ENCODE data around the gene FHOD3.

FHOD3 gene

DNA sequence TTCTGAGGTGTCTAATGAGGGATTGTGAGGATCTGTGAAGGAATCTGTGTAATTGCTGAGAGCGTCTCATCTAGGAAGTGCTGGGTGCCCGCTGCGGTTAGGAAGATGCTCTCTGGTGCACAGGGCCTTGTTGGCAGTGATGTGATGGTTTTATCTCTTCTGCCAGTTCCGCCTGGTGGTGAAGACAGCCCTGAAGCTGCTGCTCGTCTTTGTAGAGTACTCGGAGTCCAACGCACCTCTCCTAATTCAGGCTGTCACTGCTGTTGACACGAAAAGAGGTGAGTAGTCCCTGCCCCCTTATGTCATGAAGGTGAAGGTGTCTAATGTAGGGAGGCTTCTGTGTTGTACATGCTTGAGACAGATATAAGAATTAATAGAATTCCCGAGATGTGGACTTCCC is 297.1 kb downstream of the FHOD3 start:
- DNase-seq (ENCODE audit: low read depth), result no peak

DNA sequence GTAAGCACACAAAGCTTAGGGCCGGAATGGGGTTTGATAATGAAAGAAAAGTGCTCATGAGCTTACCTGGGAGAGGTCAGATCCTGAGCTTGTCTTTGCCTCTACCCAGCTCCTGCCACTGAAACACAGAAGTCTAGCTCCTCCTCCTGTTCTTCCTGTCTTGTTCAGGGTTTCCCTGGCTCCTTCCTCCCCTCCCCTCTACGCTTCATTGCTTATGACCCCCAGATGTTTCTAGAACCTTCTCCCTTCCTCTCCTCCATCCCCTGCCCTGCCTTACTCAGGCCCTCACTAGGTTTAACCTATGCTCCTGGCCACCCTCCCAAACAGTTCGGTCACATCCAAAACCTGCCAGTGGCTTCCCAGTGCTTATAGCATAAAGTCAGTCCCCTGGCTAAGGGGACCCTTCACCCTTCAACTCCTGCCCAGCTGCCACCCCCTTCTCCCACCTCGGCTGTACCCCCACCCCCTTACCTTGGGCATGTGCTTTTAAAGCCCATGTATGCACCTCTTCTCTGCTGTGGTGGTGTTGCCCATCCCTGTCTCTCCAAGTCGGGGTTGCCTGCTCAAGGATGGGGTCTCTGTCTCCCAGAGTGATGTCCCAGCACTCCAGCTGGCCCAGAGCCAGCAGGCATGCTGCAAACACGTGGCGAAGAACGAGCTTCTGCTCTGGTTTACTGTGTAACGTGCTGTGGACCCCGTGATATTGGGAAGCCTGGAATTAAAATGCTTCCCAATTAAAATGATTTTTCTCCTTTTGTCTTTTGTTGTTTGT is 297.7 kb downstream of the FHOD3 start:
- DNase-seq (ENCODE audit: low read depth), result no peak

DNA sequence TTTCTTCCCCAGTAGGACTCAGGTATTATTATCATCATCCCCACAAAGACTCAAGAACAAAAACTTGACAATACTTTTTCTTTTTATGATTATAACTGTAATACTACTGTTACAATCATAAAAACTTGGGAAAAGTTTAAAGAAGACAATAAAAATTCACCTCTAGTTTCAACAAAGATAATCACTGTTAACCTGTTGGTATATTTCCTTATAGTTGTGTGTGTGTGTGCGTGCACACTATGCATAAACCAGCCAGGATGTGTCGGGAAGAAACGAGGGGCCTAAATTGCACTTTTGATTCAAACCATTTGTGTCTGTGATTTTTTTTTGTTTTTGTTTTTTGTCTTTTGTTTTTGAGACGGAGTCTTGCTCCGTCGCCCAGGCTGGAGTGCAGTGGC is 298.3 kb downstream of the FHOD3 start:
- DNase-seq (ENCODE audit: low read depth), result no peak

DNA sequence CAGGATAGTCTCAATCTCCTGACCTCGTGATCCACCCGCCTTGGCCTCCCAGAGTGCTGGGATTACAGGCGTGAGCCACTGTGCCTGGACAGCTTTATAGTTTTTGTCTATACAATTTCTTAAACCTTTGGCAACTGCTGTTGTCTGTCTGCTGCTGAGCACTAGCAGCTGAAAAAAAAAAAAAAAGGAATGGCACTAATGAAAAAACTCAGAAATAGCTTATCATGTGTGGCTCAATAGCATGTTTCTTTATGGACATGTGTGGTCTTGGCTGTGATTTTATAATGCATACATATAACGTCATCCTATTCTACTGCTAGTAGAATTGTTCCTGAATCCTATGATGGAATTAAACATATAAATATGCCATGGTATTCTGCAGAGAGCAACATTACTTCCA is 300.1 kb downstream of the FHOD3 start:
- DNase-seq (ENCODE audit: low read depth), result no peak

DNA sequence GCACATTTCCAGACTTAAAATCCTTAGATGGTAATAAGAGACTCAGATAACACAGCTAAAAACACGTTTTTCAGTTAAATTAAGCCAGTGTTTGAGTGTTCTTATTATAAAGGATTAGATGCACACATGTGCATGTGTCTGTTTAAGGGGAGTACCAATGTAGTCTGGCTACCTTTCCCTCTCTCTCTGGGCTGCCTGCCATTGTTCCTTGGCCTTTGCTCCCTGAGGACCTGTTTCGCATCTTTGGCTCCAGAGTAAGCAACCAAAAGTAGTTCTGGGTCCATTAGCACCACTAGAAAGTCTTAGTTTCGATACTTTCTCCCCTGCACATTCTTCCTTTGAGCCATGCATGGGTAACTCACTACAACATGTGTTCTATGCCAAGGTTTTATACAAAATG is 303.0 kb downstream of the FHOD3 start:
- no peak for DNase-seq (ENCODE audit: low read depth)

DNA sequence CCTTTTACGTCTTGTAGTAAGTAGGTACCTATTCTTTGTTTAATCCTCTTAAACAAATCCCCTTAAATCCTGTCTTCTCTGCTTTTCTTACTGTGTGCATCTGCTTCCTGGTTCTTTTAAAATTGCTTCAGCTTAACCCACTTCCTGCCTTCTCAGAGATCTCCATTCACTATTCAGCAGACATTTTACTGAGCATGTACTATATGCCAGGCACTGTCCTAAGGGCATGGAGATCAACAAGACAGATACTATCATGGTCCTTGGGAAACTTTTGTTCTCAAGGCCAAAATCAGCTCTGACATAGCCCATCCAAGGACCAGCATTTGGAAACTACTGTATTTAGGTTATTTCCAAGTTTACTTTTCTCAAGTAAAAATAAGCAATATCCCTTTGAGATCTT is 303.8 kb downstream of the FHOD3 start:
- DNase-seq (ENCODE audit: low read depth), result no peak

DNA sequence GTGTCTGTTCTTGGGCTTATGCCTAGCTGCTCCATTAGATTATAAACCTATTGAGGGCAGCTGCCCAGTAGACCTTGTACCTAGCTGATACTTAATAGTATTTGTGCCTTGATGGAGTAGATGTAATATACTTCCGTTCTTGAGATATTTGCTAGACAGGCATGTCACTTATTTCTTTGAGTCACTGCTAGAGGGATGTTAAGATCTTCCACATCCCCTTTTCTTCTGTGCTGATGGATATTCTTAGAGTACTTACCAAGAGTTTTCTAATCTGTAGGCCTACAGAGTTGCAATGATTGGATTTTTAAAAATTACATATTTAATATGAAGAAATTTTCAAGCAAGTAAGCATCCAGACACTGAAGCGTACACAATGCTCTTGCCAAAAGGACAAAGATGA is 304.6 kb downstream of the FHOD3 start:
- no peak for DNase-seq (ENCODE audit: low read depth)

DNA sequence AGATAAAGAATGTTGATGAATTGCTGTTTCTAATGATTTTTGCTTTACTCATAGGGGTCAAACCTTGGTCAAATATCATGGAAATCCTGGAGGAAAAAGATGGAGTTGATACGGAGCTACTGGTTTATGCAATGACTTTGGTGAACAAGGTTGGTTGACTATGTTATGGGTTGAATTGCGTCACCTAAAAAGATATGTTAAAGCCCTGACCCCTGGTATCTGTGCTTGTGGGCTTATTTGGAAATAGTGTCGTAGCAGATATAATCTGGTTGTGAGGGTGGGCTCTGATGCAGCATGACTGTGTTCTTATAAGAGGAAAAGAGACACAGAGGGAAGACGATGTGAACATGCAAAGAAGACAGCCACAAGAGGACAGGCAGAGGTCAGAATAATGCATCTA is 305.1 kb downstream of the FHOD3 start:
- DNase-seq (ENCODE audit: low read depth), result no peak

DNA sequence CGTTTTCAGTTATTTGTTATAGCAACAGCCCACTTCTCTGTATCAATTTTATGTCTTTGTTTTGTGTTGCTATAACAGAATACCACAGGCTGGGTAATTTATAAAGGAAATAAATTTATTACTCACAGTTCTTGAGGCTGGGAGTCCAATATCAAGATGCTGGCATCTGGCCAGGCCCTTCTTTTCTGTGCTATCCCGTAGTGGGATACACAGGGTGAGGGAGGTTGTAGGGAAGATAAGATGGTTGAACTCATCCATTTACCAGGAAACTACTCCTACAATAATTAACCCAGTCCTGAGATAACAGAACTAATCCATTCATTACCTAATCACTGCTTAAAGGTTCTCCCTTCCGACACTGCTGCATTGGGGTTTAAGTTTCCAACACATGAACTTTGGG is 310.6 kb downstream of the FHOD3 start:
- no peak for DNase-seq (ENCODE audit: low read depth)

DNA sequence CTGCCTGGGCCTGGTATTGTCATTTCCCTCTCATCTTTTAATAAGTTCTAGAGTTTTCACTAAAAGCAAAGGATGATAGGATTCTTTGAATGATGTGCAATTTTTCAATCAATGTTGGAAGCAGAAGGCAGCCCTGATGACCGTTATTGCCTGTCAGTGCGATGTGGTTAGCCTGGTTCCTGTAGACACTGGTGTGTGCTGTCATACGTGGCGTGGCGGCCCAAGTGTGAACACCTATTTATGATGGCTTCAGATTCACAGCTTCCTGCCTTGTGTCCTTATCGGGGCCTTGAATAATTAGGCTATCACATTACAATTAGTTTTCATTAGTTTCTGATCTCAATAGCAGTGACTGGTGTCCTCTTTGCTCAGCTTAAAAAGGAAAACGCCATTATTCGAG is 312.7 kb downstream of the FHOD3 start:
- DNase-seq (ENCODE audit: low read depth), result no peak

DNA sequence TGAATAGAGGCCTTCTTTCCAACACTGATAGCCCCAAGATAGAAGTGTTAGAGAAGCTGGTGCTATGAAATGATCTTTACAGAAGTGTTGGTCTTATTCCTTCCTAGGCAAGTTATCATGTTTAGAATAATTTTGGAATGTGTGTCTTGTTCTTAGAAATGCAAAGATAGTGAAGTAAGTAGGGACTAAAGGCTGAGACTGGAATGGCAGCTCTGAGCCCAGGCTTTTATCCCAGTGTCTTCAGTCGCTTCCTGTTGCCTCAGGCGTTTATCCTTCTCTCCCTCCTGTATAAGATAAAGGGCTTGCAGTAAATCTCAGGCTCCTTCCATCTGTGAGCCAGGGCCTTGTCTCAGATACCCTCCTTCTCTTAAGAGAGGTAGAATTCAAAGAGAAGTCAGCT is 313.1 kb downstream of the FHOD3 start:
- DNase-seq (ENCODE audit: low read depth), result no peak

DNA sequence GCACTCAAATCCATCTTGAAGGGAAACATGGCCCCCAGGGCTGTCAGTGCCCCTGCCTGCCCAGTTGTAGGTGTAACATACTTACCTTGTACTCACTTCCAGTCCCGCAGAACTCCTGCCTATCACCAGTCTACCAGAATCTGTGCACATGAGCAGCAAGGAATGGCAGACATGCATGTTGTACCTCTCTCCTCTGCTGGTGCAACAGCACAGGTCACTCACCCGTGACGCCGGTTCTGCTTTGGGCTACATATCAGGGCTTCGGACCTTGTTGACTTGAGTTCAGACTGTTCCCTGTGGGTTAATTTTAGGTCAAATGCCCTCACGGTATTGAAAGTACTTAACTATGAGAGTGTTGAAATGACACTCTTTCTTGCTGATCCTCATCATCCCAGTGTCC is 315.6 kb downstream of the FHOD3 start:
- no peak for DNase-seq (ENCODE audit: low read depth)

DNA sequence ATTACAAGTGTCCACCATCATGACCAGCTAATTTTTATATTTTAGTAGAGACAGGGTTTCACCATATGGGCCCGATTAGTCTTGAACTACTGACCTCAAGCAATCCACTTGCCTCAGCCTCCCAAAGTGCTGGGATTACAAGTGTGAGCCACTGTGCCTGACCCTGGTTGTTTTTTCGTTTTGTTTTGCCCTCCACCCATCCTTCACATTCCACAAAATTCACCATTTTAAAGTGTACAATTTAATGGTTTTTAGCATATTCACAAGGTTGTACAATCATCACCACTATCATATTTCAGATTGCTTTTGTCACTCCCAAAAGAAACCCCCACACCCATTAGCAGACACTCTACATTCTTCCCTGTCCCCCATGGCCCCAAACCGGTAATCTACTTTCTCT is 316.3 kb downstream of the FHOD3 start:
- no peak for DNase-seq (ENCODE audit: low read depth)

DNA sequence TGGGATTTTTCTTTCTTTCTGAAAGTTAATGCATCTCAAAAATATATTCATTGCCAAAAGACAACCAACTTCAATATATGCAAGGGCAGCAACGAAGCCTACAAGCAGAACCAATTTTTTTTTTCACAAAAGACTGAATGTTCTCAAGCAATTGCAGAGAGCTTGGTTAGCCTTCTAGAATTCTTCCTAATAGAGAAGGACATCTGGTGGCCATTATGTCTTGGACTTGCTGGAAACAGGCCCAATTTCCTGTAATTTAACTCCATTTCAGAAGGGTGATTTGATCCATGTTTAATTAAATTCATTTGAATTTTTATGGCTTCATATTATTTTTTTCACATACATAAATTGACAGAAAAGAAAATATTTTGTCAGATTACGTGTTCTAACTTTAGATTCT is 323.3 kb downstream of the FHOD3 start:
- DNase-seq (ENCODE audit: low read depth), result no peak

DNA sequence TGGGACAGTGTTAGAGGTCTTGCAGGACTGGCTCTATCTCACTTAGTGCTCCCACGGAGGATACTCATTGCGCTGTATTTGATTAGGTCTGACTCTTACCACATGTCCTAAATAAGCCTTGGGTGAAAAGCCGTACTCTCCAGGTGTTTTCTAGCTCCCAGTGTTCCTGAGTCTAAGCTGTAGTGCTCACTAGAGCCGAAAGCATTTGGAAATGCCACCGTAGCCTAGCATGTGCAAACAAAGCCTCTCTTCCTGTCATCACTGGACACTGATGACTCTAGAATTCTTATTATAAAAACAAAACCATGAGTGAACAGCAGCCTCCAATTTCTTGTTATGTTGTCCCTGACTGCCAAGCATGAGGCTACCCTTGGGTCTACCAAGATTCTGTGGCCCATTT is 325.1 kb downstream of the FHOD3 start:
- DNase-seq (ENCODE audit: low read depth), result no peak

DNA sequence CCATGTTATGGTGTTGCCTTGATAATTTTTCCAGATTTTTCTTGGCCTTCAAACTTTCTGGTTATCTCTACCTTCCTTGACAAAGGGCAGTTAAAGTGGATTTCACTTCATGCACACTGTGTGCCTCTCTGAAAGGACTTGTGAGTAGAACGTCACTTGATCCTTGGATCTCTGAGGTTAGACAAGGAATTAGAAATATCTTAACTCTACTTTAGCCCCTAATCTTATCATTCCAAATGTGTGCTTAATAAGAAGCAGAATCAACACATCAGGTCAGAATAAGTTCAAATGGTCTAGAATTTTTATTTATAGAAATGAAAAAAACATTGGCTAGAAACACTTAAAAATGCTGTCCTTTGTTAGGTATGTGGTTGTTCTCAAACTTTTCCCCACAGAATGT is 325.6 kb downstream of the FHOD3 start:
- DNase-seq (ENCODE audit: low read depth), result no peak

DNA sequence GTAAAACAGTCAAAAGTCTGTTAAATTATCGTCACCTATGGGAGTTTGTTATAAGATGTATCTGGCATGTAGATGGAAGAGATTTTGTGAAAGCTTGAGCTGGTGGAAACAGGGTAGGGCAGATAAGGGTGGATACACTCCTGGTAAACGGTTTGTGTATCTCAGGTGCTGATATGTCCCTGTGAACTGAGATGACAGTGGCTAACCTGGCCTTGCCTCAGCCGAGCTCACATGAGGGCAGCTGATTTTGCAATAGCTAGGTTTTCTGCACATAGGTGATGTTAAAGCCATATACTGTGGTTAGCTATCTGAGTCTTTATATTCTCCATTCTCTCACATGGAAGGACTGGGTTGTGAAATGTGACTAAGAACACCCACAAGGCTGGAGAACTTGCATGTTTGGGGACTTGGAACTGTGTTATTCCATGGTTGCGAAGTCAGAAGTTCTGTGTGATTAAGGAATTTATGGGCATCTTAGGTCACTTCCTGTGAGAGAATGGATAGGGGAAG is 326.2 kb downstream of the FHOD3 start:
- DNase-seq (ENCODE audit: low read depth), result no peak

DNA sequence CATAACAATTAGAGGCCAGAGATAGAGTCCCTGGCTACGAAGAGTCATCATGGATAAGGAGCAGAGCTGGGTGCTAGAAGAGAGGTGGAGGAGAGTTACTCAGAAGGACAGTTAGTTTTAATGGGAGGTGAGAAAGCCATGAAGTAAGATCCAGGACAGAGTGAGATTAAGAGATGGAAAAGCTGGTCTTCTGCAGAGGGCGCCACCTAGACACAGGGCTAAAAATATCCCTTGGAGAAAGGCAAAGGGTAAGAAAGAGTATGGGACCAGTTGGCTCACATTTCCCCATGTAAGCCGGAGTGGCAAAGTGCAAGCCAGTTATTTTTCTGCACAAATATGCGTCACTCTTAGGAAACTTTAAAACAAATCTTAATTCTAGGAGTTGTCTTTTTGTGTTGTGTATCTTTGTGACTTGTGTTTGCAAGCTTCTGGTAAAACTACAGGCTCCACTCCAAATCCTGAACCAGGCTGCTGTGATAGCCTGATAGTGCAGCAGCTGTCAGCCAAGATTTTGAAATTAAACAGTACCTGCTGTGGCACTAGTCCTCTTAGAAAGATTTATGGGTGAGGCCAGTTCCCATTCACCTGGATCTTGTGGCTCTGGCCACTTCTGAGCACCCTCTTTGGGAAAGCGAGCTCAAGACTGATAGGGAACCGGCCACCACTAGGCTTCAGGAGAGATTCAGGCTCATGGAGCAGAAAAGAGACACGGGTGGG is 327.1 kb downstream of the FHOD3 start:
- no peak for DNase-seq (ENCODE audit: low read depth)

DNA sequence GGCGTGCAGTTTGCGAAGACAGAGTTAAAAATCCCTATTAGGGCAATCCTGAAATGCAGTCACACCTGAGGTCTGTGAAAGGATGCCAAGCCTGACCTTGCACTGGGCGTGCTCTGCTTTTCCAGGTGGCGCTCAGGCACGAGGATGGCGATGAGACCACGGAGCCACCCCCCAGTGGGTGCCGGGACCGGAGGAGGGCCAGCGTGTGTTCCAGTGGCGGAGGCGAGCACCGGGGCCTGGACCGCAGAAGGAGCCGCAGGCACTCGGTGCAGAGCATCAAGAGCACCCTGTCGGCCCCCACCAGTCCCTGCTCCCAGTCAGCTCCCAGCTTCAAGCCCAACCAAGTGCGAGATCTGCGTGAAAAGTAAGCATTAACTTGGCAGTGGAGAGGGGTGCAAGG is 327.9 kb downstream of the FHOD3 start:
- no peak for DNase-seq (ENCODE audit: low read depth)

DNA sequence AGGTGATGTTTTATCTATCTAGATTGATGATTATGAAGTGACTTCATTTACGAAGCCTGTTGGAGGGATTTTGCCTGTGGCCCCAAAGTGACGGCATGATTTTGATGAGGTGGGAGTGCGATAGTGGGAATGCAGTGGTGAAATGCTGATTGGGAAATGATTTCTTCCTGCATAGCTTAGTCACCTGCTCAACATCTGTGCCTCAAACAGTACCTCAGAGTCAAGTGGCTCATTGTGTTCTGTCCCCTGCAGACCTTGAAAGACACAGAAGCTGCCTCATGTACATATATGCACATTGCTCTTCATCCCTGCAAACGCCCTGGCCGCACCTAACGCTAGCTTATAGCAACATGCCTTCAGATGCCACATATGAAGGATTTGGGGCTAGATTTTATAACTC is 330.1 kb downstream of the FHOD3 start:
- DNase-seq (ENCODE audit: low read depth), result peak; percentile 49

DNA sequence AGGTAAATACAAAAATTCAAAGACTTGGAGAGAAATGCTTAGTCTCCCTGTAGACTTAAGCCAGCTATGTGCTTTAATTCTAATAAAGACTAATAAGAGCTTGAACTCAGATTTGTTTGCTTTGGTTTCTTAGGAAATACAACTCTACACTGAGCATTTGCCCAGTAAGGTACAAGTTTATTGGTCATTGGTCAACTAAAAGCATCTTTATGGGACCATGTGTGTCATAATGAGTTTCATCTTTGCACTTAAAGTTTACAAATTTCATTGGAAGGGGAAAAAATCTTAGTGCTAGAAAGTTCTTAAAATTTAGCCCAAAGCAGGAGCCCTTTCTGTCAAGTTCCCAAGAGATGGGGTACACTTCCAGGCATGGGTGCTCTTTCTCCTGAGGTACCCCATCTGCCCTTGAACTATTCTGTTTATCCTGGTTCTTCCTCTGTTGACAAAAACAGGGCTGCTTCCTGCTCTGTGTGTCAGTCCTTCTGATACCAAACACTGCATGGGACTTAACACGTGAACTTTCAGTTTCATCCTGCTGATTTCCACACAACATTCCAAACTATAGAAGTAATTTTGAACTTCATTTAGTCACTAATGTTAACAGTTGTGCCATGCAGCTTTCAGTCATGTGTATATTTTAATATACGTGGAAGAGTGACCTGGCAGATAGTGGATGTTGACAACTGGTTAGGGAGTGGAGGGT is 331.1 kb downstream of the FHOD3 start:
- DNase-seq (ENCODE audit: low read depth), result peak; percentile 51

DNA sequence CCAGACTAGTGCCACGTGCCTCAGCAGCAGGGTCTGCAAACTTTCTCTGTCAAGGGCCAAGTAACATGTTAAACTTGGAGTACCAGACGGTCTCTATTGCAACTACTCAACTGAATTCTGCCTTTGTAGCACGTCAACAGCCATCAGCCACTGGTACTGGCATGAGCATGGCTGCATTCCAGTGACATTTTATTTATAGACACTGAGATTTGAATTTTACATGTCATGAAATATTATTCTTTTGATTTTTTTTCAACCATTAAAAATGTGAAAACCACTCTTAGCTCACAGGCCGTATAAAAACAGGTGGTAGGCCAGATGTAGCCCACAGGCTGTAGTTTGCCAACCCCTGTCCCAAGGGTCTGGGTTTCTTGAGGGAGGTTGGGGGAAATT is 331.6 kb downstream of the FHOD3 start:
- DNase-seq (ENCODE audit: low read depth), result no peak

DNA sequence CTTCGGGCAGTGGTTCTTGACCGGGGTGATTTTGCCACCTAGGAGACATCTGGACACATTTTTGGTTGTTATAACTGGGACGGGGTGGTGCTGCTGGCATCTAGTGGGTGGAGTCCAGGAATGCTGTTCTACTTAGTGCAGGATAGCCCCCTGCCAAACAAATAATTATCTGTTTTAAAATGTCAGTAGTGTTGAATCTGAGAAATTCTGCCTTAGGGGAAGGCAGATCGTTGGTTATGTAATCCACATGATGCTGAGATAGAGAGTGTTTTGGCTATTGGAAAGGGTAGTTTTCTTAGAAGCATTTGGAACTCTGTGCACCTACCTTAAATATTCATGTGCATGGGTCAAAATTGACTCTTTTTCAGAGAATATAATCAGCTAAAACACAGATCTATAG is 332.3 kb downstream of the FHOD3 start:
- no peak for DNase-seq (ENCODE audit: low read depth)

Measured in HS-5 (cell line).